Posterior cingulate gyrus (tissue), 11 donors: Measurements from ENCODE around the gene CCDC192.
"Not testable (repeated sequence)": the region's sequence is repeated elsewhere in the genome, so short reads cannot be mapped to it uniquely, and the experiment has no call there.

Experiments used
- DNase-seq, 10 donors: peaks; one replicate each; pipeline versions ENCODE4 v3.0.0 to v3.0.0-alpha.2; 2020 to 2021; ENCODE audit warnings: mixed read lengths in 3 of 10
- intact Hi-C: fragments of 100-400 bp; cut with DNase I; formaldehyde crosslinking; loops from one replicate; pipeline ENCODE4 v1.15.1; 2023

The CCDC192 gene

GRCh38 chr5:127757576-127757975, 54.4 kb downstream of the CCDC192 start:
- intact Hi-C loops: loop anchor here (10.0 kb wide), 1 partner anchor 327 kb away; the partner anchor contains the start of gene SLC12A2
- peak in 5 of 10 donors; percentile 10 to 79 (median 26) for DNase-seq

- intact Hi-C loops: loop anchor here (2.0 to 10.0 kb wide), 2 partner anchors 326 to 442 kb away; partner anchors contain the start of gene SLC12A2
- no peak for DNase-seq
These were observed 55.6 kb downstream of the CCDC192 start for GRCh38 chr5:127758766-127759283.

DNA sequence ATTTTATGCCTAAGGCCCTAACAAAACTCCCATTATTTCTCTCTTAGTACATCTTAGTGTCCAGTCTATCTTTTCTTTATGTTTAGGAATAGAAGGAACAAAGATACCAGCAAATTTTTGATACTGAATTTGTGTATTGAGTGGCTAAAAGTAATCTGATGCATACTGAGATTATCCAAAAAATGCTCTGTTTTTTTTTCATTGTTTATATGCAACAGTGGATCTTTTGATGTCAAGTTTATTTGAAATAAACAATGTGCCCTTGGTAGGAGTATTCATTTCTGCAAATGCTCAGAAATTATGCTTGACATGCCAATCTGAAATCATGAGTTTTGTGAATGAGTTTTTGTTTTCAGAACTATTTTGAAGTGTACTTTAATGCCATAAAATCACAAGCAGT, 58.7 kb downstream of the CCDC192 start:
- intact Hi-C loops: no loop called here
- no peak for DNase-seq

DNA sequence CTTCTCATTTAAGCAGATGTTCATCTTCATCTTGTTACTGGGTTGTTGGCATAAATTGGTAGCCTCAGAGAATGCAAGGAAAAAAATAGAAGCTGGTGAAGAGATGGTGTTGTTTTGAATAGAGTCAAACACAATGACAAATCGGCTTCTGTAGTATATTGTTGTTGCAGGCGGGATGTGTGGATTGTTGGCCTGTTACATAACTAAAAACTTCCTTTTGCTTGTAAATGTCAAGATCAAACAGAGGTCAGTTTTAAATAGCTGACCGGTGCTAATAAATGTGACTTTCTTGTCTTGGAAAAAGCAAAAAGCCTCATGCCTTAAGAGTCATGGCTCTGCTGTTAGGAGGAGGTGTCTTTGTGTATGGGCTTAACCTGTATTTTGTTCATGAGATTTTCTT, 59.2 kb downstream of the CCDC192 start:
- intact Hi-C loops: no loop called here
- DNase-seq: no peak

DNA sequence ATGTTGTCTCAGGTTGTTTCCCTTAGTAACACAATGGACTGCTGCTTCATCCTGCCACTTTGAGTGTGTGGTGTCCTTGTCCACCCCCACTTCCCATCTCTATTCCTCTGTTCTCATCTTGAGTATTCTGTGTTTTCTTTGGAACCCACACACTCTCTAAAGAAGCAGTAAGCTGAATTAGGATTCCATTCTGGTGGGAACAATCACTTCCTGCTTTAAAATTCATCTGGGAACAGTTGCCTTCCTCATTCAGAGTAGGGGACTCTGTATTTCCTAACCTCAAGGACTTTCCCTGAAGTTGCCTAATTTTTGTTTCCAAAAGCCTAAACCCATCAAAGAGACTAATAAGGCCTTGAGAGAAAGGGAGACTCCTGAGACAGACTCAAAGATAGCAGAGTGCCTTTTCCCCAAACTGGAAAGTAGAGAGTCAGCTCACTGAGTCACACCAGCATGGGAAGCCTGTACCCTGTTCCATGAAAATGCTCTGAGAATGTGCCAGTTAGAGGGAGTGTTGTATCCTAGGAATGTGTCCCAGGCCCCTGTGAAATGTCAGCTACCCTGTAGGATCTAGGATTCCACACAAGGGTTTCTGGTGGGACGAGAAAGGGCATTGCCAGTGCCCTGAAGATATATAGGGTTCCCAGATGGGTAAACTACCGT, 63.6 kb downstream of the CCDC192 start:
- intact Hi-C loops: no loop called here
- DNase-seq: no peak

DNA sequence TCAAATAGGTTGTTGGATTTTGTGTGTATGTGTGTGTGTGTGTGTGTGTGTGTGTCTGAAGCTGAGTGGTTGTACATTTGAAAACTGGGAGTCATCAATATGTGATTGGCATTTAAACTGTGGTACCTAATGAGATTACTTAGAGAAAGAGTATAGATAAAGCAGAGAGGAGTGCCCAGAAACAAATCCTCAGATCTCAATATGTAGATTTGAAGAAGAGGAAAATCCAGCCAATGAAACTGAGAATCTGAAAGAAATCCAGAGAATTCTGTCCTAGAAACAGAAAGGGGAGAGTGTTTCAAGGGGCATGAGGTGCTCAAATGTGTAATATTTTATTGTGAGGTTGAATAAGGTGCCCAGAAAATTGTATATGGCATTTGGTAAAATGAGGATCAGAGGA, 66.2 kb downstream of the CCDC192 start:
- intact Hi-C loops: no loop called here
- no peak for DNase-seq

DNA sequence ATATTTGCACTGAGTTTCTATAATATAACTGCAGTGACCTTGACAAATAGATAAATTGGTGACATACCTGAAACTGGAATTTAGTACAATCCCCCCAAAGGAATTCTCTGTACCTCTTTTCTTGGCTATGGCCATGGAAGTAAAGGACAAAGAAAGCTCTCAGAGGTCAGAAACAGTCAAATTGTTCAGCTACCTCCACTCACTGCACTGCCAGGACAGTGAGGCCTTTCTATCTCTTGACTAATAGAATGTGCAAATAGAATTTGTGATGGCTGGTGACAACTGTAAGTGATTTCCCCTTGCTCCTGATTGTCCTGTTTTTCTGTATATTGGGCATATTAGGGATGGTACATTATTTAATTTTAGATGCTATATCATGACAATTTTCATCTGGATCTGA, 67.1 kb downstream of the CCDC192 start:
- intact Hi-C loops: no loop called here
- DNase-seq: no peak

DNA sequence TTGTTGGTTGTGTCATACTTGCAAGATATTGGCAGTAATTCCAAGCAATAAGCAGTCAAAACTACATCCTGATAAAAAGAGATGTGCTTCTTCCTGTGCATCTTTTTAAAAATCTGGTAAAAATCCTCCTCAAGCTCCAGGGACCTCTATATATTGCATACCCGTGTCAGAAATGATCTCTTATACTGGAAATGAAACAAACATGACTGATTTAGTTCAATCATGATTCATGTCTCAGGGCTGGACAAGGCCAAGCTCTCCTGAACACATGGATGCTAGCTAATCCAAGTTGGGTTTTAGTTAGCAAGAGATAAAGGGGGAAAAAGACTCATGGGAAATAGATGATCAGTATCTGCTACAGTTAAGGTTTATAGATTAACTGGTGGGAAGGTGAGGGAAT, 69.3 kb downstream of the CCDC192 start:
- no peak for DNase-seq
- intact Hi-C loops: no loop called here

DNA sequence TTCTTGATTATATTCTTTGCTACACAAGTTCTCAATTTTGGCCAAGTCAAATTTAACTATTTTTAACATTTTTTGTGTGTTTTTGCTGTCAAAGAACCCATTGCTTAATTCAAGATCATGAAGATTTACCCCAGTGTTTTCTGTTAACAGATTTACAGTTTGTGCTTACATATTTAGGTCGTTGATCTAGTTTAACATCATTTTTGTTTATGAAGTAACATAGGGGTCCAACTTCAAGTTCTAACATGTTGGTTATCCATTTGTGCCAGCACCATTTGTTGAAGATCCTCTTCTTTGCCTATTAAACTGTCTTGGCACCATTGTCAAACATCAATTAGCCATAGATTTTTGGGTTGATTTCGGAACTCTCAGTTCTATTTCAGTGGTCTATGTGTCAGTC, 71.0 kb downstream of the CCDC192 start:
- intact Hi-C loops: no loop called here
- no peak for DNase-seq

DNA sequence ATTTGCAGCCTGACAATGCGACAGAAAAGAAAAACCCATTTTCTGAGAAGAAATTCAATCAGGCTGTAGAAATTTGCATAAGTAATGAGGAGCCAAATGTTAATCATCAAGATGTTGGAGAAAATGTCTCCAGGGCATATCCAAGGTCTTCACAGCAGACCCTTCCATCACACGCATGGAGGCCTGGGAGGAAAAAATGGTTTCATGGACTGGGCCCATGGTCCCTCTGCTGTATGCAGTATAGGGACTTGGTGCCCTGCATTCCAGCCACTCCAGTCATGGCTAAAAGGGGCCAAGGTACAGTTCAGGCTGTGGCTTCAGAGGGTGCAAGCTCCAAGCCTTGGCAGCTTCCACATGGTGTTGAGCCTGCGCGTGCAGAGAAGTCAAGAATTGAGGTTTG, 73.3 kb downstream of the CCDC192 start:
- DNase-seq: no peak
- intact Hi-C loops: no loop called here

- DNase-seq: no peak
- intact Hi-C loops: no loop called here
These were observed 74.8 kb downstream of the CCDC192 start for GRCh38 chr5:127777957-127778356.

DNA sequence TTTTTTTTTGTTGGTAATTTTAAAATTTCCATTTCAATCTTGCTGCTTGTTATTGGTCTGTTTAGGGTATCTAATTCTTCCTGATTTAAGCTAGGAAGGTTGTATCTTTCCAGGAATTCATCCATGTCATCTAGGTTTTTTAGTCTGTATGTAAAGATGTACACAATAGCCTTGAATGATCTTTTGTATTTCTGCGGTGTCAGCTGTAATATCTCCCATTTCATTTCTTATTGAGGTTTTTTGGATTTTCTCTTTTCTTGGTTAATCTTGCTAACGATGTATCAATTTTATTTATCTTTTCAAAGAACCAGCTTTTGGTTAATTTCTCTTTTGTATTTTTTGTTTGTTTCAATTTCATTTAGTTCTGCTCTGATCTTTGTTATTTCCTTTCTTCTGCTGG, 79.3 kb downstream of the CCDC192 start:
- intact Hi-C loops, DNase-seq: not testable (repeated sequence)

DNA sequence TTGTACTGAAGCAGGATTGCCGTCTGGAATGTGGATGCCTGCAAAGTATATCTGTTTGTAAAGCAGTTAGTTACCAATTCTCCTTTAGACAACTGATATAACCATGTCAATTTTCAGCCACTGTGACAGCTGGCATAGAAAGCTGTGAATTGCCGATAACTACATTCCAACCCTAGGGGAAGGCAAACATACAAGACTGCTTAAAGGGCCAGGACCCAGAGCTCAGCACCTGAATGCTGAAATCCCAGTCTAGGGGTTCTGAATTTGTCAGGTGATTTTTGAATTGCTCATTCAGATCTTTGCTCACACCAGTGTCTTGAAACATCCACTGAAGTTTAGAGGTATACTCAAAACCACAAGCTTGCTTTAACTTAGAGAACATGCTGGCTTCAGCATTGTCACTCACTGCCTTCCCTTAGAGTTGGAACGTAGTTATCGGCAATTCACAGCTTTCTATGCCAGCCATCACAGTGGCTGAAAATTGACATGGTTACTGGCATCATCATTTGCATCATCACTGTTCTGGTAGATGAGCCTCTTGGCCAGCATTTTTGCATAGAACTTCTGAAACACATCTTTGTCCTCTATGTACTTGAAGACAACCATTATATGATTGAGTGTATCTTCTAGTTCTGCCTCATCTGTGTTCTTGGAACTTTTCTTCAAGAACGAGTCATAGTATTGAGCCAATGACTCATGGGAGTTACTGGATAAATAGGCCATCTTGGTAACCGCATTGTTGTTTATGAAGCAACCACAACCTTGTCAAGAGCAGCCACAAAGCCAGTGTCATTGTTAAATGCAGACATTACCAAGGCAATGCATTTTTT, 82.1 kb downstream of the CCDC192 start:
- no peak for DNase-seq
- intact Hi-C loops: no loop called here

DNA sequence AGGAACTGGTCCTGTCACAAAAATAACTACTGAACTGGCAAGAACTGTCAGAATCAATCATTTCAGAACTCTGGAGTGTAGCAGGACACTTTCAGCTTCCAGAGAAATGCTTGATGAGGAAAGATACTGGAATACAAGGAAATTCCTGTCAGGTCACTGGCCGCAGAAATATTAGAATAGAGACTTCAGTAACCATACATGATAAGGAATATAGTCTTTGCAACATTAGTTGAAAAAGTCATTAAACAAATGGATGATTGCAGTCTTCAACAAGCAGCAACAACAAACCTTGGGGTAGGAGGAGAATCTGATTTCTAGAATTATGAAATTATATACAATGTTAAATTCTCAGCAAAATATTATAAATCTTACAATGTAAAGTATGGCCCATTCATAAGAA, 88.2 kb downstream of the CCDC192 start:
- DNase-seq: no peak
- intact Hi-C loops: no loop called here

- DNase-seq, intact Hi-C loops: not testable (repeated sequence)
These were observed 88.7 kb downstream of the CCDC192 start for GRCh38 chr5:127791908-127792307.

- intact Hi-C loops: no loop called here
- no peak for DNase-seq
These were observed 89.9 kb downstream of the CCDC192 start for GRCh38 chr5:127793052-127793451.

GRCh38 chr5:127793879-127794278, 90.7 kb downstream of the CCDC192 start:
- intact Hi-C loops: no loop called here
- DNase-seq: no peak

GRCh38 chr5:127796211-127796610, 93.0 kb downstream of the CCDC192 start:
- DNase-seq: no peak
- intact Hi-C loops: no loop called here

DNA sequence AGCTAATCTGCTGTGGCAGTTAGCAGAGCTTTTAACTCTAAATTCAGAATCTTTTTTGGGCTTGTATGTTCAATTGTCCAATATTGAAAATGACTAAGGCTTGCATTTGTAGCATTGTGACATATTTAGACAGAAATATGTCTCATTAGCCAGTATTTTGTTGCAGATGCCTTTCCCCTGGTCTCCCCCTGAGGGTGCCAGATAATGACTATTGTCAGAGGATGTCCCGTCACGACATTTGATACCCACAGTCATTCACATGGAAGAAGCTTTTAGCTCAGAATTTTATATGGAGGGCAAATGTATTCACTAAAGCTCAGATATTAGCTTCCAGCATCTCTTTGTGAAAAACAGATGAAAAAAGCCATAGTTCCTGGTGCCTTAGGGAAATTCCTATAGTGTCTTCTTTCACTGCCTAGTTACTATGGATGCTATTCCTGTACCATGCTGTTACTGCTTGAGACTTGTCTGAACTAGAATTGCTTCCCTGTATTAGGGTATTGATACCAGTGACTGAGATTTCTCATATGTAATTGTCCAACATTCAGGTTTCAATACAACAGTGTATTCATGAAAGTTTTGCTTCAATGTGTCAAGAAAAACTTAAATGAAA, 96.2 kb downstream of the CCDC192 start:
- intact Hi-C loops: no loop called here
- DNase-seq: no peak

GRCh38 chr5:127801751-127802476, 98.7 kb downstream of the CCDC192 start:
- intact Hi-C loops: no loop called here
- no peak for DNase-seq

DNA sequence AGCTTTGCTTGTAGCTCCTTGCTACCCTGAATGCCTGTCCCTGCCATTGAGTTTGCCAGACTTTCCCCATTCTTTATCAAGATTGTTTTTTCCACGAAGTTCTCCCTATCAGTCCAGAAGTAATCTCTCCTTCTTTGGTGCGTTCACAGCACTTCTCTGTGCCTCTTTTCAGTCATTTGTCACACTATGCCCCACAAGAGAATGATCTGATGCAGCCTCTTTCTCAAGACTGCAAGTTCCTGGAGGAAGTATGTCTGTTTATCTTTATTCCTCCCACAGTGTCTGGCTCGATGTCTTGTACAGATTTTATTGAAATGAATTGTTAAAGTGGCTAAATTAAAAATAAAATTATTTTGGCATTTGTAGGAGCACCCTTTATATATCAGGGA, 99.3 kb downstream of the CCDC192 start:
- intact Hi-C loops: no loop called here
- no peak for DNase-seq
